ENCODE results near the gene SLC25A25.
"Not testable (repeated sequence)": the region's sequence is repeated elsewhere in the genome, so short reads cannot be mapped to it uniquely, and the experiment has no call there.

GRCh38 chr9:128135561-128135960, 67.5 kb downstream of the SLC25A25 start:
- not testable (repeated sequence) for TF ChIP-seq POLR2A (IDR thresholded peaks at IDR 0.05)
- TF ChIP-seq, protein P1, sequence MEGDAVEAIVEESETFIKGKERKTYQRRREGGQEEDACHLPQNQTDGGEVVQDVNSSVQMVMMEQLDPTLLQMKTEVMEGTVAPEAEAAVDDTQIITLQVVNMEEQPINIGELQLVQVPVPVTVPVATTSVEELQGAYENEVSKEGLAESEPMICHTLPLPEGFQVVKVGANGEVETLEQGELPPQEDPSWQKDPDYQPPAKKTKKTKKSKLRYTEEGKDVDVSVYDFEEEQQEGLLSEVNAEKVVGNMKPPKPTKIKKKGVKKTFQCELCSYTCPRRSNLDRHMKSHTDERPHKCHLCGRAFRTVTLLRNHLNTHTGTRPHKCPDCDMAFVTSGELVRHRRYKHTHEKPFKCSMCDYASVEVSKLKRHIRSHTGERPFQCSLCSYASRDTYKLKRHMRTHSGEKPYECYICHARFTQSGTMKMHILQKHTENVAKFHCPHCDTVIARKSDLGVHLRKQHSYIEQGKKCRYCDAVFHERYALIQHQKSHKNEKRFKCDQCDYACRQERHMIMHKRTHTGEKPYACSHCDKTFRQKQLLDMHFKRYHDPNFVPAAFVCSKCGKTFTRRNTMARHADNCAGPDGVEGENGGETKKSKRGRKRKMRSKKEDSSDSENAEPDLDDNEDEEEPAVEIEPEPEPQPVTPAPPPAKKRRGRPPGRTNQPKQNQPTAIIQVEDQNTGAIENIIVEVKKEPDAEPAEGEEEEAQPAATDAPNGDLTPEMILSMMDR (IDR thresholded peaks at IDR 0.05), result not testable (repeated sequence)

All from right lobe of liver (tissue), 4 donors.